GM12878 (cell line): ENCODE results near the gene CBX2. TPM values are rescaled to one million over a fixed set of nuclear protein-coding genes. Genes with fewer than 3 reads are reported as not detected.

Experiments used
- ATAC-seq: fragments of 200-7000 bp; cut with Tn5 transposase; 3 replicates; pipeline ENCODE4 v1.9.1; 2020; ENCODE audit warnings: mild to moderate bottlenecking, moderate library complexity
- BruUV-seq: library from RNA; stranded (reverse); fragments of 400-500 nt; replicated peaks from 2 replicates; lab custom pipeline; 2021; lab: Mats Ljungman, UMichigan
- CTCF ChIA-PET: fragments of 300-600 bp; sonication (Branson Sonifier 250); formaldehyde crosslinking; extraction: SDS; loops from one replicate; lab custom pipeline; 2021; ENCODE audit warnings: inconsistent platforms; lab: Yijun Ruan, JAX
- POLR2A ChIA-PET: fragments of 350-600 bp; formaldehyde crosslinking; extraction: SDS; loops from one replicate; lab custom pipeline; 2021; ENCODE audit warnings: inconsistent platforms; lab: Charles Lee
- RAD21 ChIA-PET: fragments of 300-600 bp; sonication (Branson Sonifier 250); formaldehyde crosslinking; loops from one replicate; lab custom pipeline; 2023; ENCODE audit warnings: antibody characterized with exemption; ENCODE audit not compliant: unreplicated experiment; lab: Charles Lee
- SMC1A ChIA-PET: fragments of 300-600 bp; sonication (Branson Sonifier 250); formaldehyde crosslinking; loops from one replicate; lab custom pipeline; 2023; ENCODE audit not compliant: unreplicated experiment, uncharacterized antibody; lab: Charles Lee
- DNase-seq: peaks from one replicate; pipeline ENCODE4 v3.0.0-alpha.2; 2011; ENCODE audit warnings: low read depth, low spot score
- FAIRE-seq: peaks from 3 replicates; lab custom pipeline; 2011; peaks lifted over from hg19 to GRCh38; lab: Jason Lieb, UNC
- H2AFZ ChIP-seq: 2 replicates; pipeline ENCODE4 v1.6.0; 2011; ENCODE audit warnings: low read depth, low read length, control low read depth; ENCODE audit not compliant: control insufficient read depth
- H3K27ac ChIP-seq: 2 replicates; pipeline ENCODE4 v1.5.1; 2011; ENCODE audit warnings: control low read depth; ENCODE audit not compliant: control insufficient read depth, insufficient read depth
- H3K27me3 ChIP-seq, 2 experiments: replicated peaks in 1 of 2; 2 replicates each; pipeline versions ENCODE4 v1.6.0 to v1.6.1; 2011; ENCODE audit warnings: low read length in 1 of 2; ENCODE audit not compliant: control insufficient read depth in 2 of 2, insufficient read depth in 2 of 2
- H3K36me3 ChIP-seq, 2 experiments: 2 replicates each; pipeline ENCODE4 v1.5.1; 2011; ENCODE audit warnings: low read length in 1 of 2; ENCODE audit not compliant: control insufficient read depth in 2 of 2, insufficient read depth in 2 of 2
- H3K4me1 ChIP-seq: 2 replicates; pipeline ENCODE4 v1.6.1; 2011; ENCODE audit warnings: mild to moderate bottlenecking, low read length, moderate library complexity, mixed read lengths; ENCODE audit not compliant: control insufficient read depth, insufficient read depth
- H3K4me2 ChIP-seq: 2 replicates; pipeline ENCODE4 v1.6.0; 2011; ENCODE audit warnings: control low read depth; ENCODE audit not compliant: control insufficient read depth, insufficient read depth
- H3K4me3 ChIP-seq: fragments of 200-600 bp; sonication (generic); 2 replicates; pipeline ENCODE4 v1.5.1; 2016
- H3K79me2 ChIP-seq: 2 replicates; pipeline ENCODE4 v1.6.0; 2011; ENCODE audit warnings: low read length; ENCODE audit not compliant: control insufficient read depth, insufficient read depth
- H3K9ac ChIP-seq: 2 replicates; pipeline ENCODE4 v1.8.0; 2011; ENCODE audit warnings: low read length, control low read depth, mixed read lengths; ENCODE audit not compliant: control insufficient read depth, insufficient read depth
- H3K9me3 ChIP-seq: replicated peaks from 3 replicates; pipeline ENCODE4 v1.5.1; 2011; ENCODE audit warnings: mild to moderate bottlenecking, low read length; ENCODE audit not compliant: control insufficient read depth, insufficient read depth
- H4K20me1 ChIP-seq: 2 replicates; pipeline ENCODE4 v1.6.0; 2011; ENCODE audit not compliant: control insufficient read depth, insufficient read depth
- CREB1 ChIP-seq: IDR thresholded peaks from 2 replicates; pipeline ENCODE4 v1.6.1; 2012; ENCODE audit warnings: low read depth, mild to moderate bottlenecking, inconsistent platforms
- GABPA ChIP-seq: IDR thresholded peaks from 2 replicates; pipeline ENCODE4 v1.6.1; 2014; ENCODE audit warnings: antibody characterized with exemption, low read depth, mild to moderate bottlenecking, inconsistent platforms
- MTA3 ChIP-seq: IDR thresholded peaks from 2 replicates; pipeline ENCODE4 v1.6.1; 2012; ENCODE audit warnings: low read length, inconsistent platforms, borderline replicate concordance
- PML ChIP-seq: IDR thresholded peaks from 2 replicates; pipeline ENCODE4 v1.6.1; 2012; ENCODE audit warnings: low read length, inconsistent platforms
- RCOR1 ChIP-seq: conservative IDR thresholded peaks from 2 replicates; pipeline ENCODE4 v1.6.1; 2012; ENCODE audit warnings: low read depth, low read length, improper control_type of control experiment
- YBX1 ChIP-seq: fragments of 450-650 bp; IDR thresholded peaks from 2 replicates; pipeline ENCODE4 v1.6.1; 2016; ENCODE audit warnings: antibody characterized with exemption
- WGBS: methylation state at CpG from one replicate; pipeline ENCODE4 v1.1.6; 2016; ENCODE audit warnings: low lambda C conversion rate; ENCODE audit not compliant: insufficient replicate concordance, insufficient coverage; ENCODE audit errors: missing lambda C conversion rate; 5-methylcytosine and 5-hydroxymethylcytosine counted together
- in situ Hi-C: fragments of 300-500 bp; cut with MboI; formaldehyde crosslinking; loops from 9 replicates; pipeline ENCODE4 v1.14.3; 2018; ENCODE audit warnings: mixed read lengths
- intact Hi-C: fragments of 100-400 bp; cut with micrococcal nuclease; formaldehyde crosslinking; loops from one replicate; pipeline ENCODE4 v1.14.2; 2022; ENCODE audit not compliant: unreplicated experiment
- polyA plus RNA-seq, 11 experiments: library from polyadenylated mRNA; depleted of rRNA in 4 of 11; unstranded in 6 of 11; stranded (reverse) in 5 of 11; fragments of >200 nt; fragmentation: Nextera tagmentation in 4 of 11; fragmentation: Illumina TruSeq in 1 of 11; extraction: Ambion mirVana in 4 of 11; extraction: Trizol in 1 of 11; gene quantifications; 1 replicate in 1 of 11; 2 replicates in 10 of 11; pipeline versions ENCODE4 v1.2.1 to v1.2.3, GENCODE V29; 2011 to 2016; ENCODE audit warnings: inconsistent platforms in 2 of 11, missing spikeins in 2 of 11, low read depth in 1 of 11
- total RNA-seq, 4 experiments: library from RNA; depleted of rRNA in 3 of 4; stranded (reverse); fragments of >200 nt in 3 of 4; fragmentation: Illumina TruSeq in 1 of 4; extraction: Trizol in 1 of 4; gene quantifications; 2 replicates each; pipeline versions ENCODE4 v1.2.1 to v1.2.3, GENCODE V29; 2013 to 2021
- TF ChIP-seq, protein P1 (sequence below), 3 experiments: IDR thresholded peaks in 2 of 3; conservative IDR thresholded peaks in 1 of 3; 2 replicates each; pipeline ENCODE4 v1.5.1; 2011; ENCODE audit warnings: low read depth in 3 of 3, low read length in 3 of 3, mild to moderate bottlenecking in 3 of 3, control low read depth in 2 of 3, moderate library complexity in 2 of 3, inconsistent platforms in 1 of 3, mixed read lengths in 1 of 3; ENCODE audit not compliant: control insufficient read depth in 2 of 3, insufficient read depth in 1 of 3; ENCODE audit errors: extremely low read depth in 1 of 3
- TF ChIP-seq, protein P2 (sequence below): fragments of 150-350 bp; IDR thresholded peaks from 2 replicates; pipeline ENCODE4 v1.6.1; 2014; ENCODE audit warnings: mild to moderate bottlenecking, low read depth, low read length
- TF ChIP-seq, protein P3 (sequence below): IDR thresholded peaks from 2 replicates; pipeline ENCODE4 v1.6.1; 2011; ENCODE audit warnings: borderline replicate concordance, low read depth, mild to moderate bottlenecking, moderate library complexity, low read length; ENCODE audit not compliant: insufficient read depth, poor library complexity, severe bottlenecking

CBX2 gene
- total and polyA plus RNA-seq, 10 of the 15 experiments (the other 5 are each of a cell fraction or from before 2014, with no cell fraction given) = 0.35 to 7.5 (median 4.2) TPM

DNA sequence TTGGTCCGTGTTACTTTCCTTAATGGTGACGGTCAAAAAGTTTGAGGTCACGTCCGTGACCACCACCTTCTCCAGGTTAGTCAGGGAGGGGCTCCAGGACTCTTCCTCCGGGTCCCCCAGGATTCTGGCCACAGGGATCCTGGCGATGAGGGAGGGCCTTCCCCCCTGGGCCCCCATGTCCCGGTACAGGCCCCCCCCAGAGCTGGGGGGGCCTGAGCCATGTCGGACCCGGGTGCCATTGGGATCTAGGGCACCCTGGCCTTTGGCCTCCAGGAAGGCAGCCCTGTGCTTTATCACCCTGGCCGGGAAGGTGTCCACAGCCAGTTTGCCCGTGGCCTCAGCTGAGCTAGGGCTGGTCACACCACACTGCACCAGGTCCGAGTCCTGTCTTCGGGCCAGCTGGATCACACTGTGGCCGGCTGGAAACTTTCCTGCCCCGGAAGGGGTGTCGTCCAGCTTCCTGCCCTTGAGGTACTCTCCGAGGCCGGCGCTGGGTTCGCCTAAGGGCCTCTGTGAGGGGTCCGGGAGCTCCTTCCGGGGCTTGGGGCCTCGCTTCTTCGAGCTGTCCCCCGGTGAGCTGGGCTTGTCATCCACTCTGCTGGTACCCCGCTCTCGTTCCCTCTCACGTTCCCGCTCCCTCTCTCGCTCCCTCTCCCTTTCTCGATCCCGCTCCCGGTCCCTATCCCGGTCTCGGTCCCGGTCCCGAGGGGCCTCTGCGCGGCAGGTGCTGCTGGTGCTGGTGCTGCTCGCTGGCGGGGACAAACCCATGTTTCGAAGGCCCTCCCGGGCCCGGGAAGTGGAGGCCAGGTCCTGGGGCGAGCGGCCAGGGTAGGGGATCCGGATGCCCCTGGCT, 16.9 kb downstream of the CBX2 start:
- Histone ChIP-seq H3K79me2 (no peaks in the 10 kb centered on the region), H3K4me3 (no peak overlapping the region)
- FAIRE-seq = no peak
- WGBS = 94% methylated on average over 35 of the region's 47 CpGs
- SMC1A ChIA-PET = interaction anchor here (0.6 to 1.1 kb wide), 5 partner anchors 14 to 175 kb away, joined by 3 to 4 read pairs (median 3); no protein-coding TSS in a partner anchor
- TF ChIP-seq MTA3 = no peak
- TF ChIP-seq RCOR1 = no peak
- TF ChIP-seq, protein P1, sequence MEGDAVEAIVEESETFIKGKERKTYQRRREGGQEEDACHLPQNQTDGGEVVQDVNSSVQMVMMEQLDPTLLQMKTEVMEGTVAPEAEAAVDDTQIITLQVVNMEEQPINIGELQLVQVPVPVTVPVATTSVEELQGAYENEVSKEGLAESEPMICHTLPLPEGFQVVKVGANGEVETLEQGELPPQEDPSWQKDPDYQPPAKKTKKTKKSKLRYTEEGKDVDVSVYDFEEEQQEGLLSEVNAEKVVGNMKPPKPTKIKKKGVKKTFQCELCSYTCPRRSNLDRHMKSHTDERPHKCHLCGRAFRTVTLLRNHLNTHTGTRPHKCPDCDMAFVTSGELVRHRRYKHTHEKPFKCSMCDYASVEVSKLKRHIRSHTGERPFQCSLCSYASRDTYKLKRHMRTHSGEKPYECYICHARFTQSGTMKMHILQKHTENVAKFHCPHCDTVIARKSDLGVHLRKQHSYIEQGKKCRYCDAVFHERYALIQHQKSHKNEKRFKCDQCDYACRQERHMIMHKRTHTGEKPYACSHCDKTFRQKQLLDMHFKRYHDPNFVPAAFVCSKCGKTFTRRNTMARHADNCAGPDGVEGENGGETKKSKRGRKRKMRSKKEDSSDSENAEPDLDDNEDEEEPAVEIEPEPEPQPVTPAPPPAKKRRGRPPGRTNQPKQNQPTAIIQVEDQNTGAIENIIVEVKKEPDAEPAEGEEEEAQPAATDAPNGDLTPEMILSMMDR (IDR thresholded peaks at IDR 0.05 in 2 of 3, conservative IDR thresholded peaks at IDR 0.05 in 1 of 3; ENCODE audit: control insufficient read depth in 2 of 3, extremely low read depth in 1 of 3, insufficient read depth in 1 of 3, low read depth in 3 of 3, low read length in 3 of 3) = no peak
- no peak for TF ChIP-seq PML
- no peak for TF ChIP-seq YBX1
- no peak for TF ChIP-seq CREB1
- no peak for TF ChIP-seq GABPA
- TF ChIP-seq, protein P2, sequence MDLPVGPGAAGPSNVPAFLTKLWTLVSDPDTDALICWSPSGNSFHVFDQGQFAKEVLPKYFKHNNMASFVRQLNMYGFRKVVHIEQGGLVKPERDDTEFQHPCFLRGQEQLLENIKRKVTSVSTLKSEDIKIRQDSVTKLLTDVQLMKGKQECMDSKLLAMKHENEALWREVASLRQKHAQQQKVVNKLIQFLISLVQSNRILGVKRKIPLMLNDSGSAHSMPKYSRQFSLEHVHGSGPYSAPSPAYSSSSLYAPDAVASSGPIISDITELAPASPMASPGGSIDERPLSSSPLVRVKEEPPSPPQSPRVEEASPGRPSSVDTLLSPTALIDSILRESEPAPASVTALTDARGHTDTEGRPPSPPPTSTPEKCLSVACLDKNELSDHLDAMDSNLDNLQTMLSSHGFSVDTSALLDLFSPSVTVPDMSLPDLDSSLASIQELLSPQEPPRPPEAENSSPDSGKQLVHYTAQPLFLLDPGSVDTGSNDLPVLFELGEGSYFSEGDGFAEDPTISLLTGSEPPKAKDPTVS = no peak
- TF ChIP-seq, protein P3, sequence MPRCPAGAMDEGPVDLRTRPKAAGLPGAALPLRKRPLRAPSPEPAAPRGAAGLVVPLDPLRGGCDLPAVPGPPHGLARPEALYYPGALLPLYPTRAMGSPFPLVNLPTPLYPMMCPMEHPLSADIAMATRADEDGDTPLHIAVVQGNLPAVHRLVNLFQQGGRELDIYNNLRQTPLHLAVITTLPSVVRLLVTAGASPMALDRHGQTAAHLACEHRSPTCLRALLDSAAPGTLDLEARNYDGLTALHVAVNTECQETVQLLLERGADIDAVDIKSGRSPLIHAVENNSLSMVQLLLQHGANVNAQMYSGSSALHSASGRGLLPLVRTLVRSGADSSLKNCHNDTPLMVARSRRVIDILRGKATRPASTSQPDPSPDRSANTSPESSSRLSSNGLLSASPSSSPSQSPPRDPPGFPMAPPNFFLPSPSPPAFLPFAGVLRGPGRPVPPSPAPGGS = no peak
- TF ChIP-seq, all 136 proteins: peak for 0
- Histone ChIP-seq H2AFZ (no peak overlapping the region), H3K4me1 (peaks cover 17% of the 10 kb centered on the region), H3K27me3 (peaks cover 20 to 28% of the 10 kb centered on the region in 2 experiments), H3K27ac (no peak overlapping the region), H4K20me1 (no peaks in the 10 kb centered on the region), H3K9ac (no peak overlapping the region), H3K9me3 (no peaks in the 10 kb centered on the region), H3K36me3 (peaks cover 2 to 3% of the 10 kb centered on the region in 2 experiments; a peak in 2 of 4 replicates), H3K4me2 (no peak overlapping the region)
- ChIA-PET CTCF (interaction anchor here (1.0 to 1.1 kb wide), 3 partner anchors 13 to 180 kb away, joined by 3 read pairs; no protein-coding TSS in a partner anchor), RAD21 (interaction anchor here (1.2 kb wide), 1 partner anchor 42 kb away, joined by 6 read pairs; no protein-coding TSS in a partner anchor), POLR2A (no interaction called here)
- no peak for DNase-seq
- intact Hi-C loops = no loop called here
- in situ Hi-C loops = no loop called here
- no TSS peak for BruUV-seq
- no peak for ATAC-seq
